BE2C (cell line): ENCODE measurements around the gene JSRP1.

Source experiments
- DNase-seq: peaks from one replicate; pipeline ENCODE4 v3.0.0-alpha.2; 2020
- H3K27me3 ChIP-seq: fragments of 250-450 bp; sonication (Bioruptor Pico); 2 replicates; pipeline ENCODE4 v1.5.1; 2020; ENCODE audit warnings: mild to moderate bottlenecking
- H3K36me3 ChIP-seq: fragments of 250-450 bp; sonication (Bioruptor Pico); 2 replicates; pipeline ENCODE4 v1.5.1; 2020; ENCODE audit warnings: mild to moderate bottlenecking
- H3K4me1 ChIP-seq: fragments of 250-450 bp; sonication (Bioruptor Pico); 2 replicates; pipeline ENCODE4 v1.5.1; 2020
- H3K4me3 ChIP-seq: 2 replicates; pipeline ENCODE4 v1.5.1; 2011; ENCODE audit warnings: low read depth, low read length
- H3K9me3 ChIP-seq: fragments of 250-450 bp; sonication (Bioruptor Pico); 2 replicates; pipeline ENCODE4 v1.5.1; 2020
- TF ChIP-seq, protein P1 (sequence below): IDR thresholded peaks from 2 replicates; pipeline ENCODE4 v1.5.1; 2012; ENCODE audit warnings: mild to moderate bottlenecking, low read depth, low read length

The JSRP1 gene

DNA sequence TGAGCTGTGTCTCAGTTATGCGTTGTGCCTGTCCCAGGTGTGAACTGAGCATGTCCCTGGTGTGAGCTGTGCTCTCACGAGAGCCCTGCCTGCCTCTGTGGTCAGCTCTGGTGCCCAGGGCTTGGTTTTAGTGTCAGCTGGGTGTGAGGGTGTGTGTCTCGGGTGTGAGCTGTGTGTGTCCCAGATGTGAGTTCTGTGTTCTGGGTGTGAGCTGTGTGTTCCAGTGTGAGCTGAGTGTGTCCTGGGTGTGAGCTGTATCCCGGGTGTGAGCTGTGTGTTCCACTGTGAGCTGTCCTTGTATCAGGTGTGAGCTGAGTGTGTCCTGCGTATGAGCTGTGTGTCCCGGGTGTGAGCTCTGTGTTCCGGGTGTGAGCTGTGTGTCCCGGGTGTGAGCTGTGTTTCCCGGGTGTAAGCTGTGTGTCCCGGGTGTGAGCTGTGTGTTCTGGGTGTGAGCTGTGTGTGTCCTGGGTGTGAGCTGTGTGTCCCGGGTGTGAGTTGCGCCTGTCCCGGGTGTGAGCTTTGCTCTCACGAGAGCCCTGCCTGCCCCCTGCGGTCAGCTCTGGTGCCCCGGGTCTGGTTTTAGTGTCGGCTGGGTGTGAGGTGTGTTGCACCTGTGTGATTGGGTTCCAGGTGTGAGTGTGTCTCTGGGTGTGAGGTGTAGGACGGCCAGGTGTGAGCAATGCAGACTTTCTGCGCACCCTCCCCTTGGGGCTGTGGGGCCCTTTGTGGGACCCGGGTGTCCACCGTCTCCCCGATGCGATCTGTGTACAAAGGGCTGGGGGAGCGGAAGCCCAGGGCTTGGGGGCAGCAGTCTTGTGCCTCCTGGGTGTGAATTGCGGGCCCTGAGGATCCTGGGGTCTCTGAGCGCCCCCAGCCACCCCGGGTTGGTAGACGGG, 32.8 kb upstream of the JSRP1 start:
- no peak for DNase-seq
- Histone ChIP-seq H3K27me3 (peaks cover 66% of the 10 kb centered on the region), H3K9me3 (no peaks in the 10 kb centered on the region), H3K36me3 (no peaks in the 10 kb centered on the region), H3K4me3 (no peak overlapping the region), H3K4me1 (peaks cover 1% of the 10 kb centered on the region; the same call in 1 of the 2 replicates)
- TF ChIP-seq, protein P1, sequence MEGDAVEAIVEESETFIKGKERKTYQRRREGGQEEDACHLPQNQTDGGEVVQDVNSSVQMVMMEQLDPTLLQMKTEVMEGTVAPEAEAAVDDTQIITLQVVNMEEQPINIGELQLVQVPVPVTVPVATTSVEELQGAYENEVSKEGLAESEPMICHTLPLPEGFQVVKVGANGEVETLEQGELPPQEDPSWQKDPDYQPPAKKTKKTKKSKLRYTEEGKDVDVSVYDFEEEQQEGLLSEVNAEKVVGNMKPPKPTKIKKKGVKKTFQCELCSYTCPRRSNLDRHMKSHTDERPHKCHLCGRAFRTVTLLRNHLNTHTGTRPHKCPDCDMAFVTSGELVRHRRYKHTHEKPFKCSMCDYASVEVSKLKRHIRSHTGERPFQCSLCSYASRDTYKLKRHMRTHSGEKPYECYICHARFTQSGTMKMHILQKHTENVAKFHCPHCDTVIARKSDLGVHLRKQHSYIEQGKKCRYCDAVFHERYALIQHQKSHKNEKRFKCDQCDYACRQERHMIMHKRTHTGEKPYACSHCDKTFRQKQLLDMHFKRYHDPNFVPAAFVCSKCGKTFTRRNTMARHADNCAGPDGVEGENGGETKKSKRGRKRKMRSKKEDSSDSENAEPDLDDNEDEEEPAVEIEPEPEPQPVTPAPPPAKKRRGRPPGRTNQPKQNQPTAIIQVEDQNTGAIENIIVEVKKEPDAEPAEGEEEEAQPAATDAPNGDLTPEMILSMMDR, result no peak

DNA sequence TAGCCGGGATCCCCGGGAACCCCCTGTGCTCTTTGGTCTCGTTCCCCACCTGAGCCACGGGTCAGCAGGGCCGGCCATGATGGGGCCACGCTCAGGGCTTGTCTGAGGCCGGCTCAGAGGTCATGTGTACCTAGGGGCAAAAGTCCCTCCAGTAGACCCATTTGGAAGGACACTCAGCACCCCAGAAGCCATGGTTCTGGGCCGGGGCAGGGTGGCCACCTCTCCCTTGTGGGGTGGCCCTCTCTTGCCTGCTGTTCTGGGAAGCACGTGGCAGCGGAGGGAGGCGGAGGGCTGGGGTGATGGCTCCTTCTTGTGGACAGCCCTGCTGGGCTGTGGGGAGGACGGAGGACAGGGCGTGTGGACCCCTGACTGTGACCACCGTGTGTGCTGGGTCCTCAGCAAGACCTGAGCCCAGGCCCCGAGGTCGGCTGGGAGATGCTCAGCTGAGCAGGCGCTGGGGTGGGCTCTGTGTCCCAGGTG, 32.2 kb upstream of the JSRP1 start:
- peak; percentile 10 for DNase-seq
- Histone ChIP-seq H3K4me3 (no peak overlapping the region), H3K36me3 (no peaks in the 10 kb centered on the region), H3K4me1 (no peaks in the 10 kb centered on the region), H3K9me3 (no peaks in the 10 kb centered on the region), H3K27me3 (peaks cover 59% of the 10 kb centered on the region)
- TF ChIP-seq, protein P1, result no peak

DNA sequence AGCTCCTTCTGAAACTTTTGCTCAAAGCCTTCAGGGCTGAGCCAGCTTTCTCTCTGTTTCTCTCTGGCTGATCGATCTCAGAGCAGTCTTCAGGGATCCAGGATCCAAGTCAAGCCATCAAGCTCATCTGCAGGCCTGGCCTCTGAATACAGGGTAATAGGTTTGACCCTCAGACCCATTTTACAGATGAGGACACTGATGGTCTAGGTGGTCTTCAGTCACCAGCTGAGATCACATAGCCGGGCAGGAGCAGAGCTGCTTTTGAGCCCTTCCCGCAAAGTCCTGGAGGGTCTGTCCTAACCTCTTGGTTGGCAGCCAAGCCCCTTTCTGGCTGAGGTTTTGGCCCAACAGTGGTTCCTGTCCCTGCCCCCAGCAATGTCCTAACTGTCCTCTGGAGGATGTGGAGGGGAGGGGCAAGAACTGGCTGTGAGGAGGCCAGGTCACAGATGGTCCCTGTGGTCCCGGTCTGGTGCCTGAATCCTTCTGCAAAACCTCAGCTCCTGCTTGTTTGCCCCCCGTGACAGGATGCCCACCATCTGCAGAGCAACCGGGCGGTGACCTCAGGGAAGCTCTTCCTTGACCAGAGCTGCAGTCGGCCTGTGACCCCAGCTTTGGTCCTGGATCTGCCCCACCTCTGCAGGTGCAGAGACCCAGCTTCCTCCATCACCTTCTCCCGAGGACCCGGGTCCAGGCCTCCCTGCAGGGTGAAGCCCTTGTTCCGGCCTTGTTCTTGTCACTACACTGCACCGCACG, 31.5 kb upstream of the JSRP1 start:
- Histone ChIP-seq H3K4me1 (no peaks in the 10 kb centered on the region), H3K9me3 (no peaks in the 10 kb centered on the region), H3K27me3 (peaks cover 54% of the 10 kb centered on the region), H3K4me3 (no peak overlapping the region), H3K36me3 (no peaks in the 10 kb centered on the region)
- DNase-seq, result peak; percentile 9
- TF ChIP-seq, protein P1, result no peak

DNA sequence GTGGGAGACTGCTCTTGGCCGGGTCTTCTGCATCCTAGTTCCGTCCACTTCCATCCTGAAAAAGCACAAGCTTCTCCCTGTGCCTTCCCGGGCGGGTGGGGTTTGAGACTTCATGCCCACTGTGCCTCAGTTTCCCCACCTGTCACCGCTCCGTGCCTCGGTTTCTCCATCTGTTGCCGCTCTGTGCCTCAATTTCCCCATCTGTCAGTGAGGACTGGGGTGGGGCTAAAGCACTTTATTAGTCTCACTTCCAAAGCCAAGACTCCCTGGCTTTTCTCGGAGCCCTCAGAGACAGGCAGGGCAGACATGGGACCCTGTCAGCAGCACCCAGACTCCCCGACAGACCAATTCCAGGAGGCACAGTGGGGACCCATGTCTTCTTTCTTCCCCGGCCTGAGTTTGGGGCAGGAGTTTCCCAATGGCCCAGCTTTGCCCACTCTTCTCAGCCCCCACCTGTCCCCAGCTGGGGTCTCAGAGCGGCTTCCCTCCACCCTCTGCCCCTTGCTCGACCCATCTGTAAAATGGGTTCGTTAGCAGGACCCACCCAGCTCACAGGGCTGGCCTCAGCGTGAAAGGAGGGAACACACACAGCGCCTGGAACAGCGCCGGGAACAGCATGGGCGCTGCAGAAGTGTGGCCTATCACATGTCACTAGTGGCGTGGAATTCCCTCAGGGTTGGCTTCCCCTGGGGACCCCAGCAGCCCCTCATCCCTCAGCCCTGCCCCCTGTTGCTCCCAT, 30.4 kb upstream of the JSRP1 start:
- TF ChIP-seq, protein P1, result no peak
- Histone ChIP-seq H3K4me1 (no peaks in the 10 kb centered on the region), H3K4me3 (no peak overlapping the region), H3K27me3 (peaks cover 45% of the 10 kb centered on the region), H3K9me3 (no peaks in the 10 kb centered on the region), H3K36me3 (no peaks in the 10 kb centered on the region)
- no peak for DNase-seq

DNA sequence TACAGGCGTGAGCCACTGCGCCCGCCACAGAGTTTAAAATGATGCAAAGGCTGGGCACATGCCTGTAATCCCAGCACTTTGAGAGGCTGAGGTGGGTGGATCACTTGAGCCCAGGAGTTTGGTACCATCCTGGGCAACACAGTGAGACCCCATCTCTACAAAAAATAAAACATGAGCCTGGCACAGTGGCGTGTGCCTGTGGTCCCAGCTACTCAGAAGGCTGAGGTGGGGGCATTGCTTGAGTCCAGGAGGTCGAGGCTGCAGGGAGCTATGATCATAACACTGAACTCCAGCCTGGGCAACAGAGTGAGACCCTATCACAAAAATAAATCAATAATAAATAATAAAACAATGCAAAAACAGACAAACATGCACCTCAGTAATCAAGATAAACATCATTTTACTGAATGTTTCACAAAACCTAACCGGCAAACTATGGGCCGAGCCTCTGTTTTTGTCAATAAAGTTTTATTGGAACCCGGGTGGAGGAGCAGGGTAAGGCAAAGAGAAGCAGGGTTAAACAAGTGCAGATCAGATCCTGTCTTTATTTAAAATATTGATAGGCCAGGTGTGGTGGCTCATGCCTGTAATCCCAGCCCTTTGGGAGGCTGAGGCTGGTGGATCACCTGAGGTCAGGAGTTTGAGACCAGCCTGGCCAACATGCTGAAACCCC, 27.8 kb upstream of the JSRP1 start:
- Histone ChIP-seq H3K4me3 (no peak overlapping the region), H3K4me1 (no peaks in the 10 kb centered on the region), H3K36me3 (no peaks in the 10 kb centered on the region), H3K9me3 (no peaks in the 10 kb centered on the region), H3K27me3 (peaks cover 19% of the 10 kb centered on the region)
- DNase-seq, result no peak
- TF ChIP-seq, protein P1, result no peak
